CD4-positive, alpha-beta T cell treated with Interleukin-6 for 4 hours (primary cell): ENCODE results near the gene GNG12.
A peak's percentile ranks its signal among the peaks of the same experiment; 100 is the strongest.

Experiments used
- DNase-seq: peaks from one replicate; pipeline ENCODE4 v3.0.0-alpha.2; 2020; ENCODE audit warnings: mixed read lengths

The GNG12 gene

DNA sequence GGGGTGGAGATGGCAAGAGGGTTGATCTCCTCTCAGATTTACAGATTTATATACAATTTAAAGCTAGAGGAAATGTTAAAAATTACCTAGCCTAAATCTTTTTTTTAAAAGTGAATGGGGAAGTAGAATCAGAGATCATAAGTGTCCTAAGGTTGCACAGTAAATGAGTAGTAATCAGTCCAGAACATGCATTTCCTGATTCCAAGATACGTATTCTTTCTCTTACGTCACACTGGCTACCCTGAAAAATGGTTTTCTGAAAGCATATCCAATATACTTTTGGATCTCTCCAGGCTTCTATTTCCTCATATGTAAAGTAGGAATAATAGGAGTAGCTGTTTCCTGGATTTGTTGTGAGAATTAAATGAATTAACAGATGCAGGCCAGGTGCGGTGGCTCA lies 136.6 kb downstream of the GNG12 start:
- no peak for DNase-seq

DNA sequence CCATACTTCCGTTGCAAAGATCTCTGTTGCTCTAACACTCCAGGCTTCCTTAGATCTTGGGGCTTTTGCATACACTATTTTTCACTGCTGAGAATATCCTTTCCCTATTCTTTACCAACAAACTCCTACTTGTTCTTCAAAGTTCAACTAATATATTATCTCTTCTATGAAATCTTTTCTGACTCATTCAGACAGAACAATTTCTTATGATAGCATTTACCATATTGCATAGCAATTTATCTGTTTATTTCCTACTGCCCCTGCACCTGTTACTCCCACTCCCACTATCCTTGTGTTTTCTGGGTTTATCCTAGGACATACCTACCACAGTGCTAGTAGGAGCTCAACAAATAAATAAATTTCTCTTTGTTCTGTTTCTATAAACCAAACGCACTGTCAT lies 137.3 kb downstream of the GNG12 start:
- no peak for DNase-seq

DNA sequence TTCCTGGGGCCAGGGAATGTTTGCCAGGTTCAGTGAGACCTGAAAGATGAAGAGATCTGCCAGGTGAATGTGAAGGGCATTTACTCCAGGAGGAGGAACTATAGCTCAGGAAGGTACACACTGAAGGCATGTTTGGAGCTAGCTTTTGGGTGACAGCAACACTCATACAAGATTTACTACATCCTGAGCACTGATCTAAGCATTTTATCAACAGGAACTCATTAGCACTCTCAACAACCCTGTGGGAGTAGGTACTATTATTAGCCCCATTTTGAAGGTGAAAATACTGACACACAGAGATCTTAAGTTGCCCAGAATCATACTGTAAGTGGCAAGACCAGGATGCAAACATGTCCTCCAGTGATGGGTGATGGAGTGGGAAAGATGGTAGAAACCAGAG lies 141.6 kb downstream of the GNG12 start:
- DNase-seq, result no peak

DNA sequence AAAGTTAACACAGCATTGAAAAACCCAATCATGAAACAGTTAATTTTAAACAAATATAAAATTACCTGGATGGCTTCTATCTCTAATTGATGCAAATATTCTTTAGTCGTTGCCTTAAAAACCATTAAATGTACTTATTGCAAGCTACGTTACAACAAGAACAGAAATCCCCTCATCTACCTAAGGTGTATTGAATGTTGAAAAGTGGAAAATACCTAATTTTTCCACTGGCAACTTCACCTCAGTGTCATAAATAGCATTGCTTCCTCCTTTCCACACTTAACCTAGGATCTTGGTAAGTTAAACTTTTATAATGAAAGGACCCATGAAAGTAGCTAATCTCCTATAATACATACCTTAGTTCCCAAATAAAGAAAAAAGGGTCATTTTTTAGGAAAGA lies 142.9 kb downstream of the GNG12 start:
- no peak for DNase-seq

DNA sequence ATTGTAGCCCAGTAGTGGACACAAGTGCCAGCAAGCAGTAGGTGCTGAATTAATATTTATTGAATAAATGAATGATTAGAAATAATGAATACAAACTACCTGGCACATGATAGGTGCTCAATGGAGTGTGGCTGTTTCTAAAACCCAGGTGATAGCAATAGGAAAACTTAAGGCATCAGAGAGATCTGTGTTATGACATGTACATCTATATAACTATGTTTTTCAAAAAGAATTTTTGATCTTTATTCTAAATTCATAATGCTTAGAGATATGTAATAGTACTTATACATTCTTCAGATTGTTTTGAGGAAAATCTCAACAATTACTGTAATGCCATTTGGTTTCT lies 143.3 kb downstream of the GNG12 start:
- no peak for DNase-seq

DNA sequence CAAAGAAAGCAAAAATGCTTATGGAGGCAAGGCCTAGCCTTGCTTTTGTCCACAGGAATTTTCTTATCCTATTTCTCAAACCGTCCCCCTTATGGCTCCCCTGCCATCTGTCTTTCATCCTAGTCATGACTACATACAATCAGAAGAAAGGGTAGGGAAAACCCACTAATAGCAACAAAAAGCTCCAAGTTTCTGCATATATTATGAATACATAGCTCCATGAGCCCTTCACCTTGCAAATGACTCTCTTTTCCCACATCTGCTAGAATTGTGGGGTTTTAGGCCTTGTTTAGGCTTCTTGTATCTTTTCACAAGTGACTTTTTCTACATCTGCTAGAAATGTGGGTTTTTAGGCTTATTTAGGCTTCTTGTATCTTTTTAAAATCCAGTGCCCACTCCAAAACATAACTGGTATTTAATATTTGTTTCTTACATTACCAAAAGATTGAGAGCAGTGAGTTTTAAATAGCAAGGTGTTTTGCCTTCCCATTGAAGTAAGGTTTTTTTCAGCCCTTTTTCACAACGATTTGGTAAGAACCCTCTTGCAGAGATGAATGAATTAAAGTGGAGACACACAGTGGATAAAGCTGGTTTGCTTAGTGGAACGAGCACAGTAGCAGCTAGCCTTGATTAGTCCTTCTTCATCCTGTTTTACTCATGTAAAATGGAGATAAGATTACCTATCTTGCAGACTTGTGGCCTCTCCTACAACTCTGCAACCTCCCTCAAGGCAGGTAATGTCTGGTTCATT lies 143.8 kb downstream of the GNG12 start:
- no peak for DNase-seq

DNA sequence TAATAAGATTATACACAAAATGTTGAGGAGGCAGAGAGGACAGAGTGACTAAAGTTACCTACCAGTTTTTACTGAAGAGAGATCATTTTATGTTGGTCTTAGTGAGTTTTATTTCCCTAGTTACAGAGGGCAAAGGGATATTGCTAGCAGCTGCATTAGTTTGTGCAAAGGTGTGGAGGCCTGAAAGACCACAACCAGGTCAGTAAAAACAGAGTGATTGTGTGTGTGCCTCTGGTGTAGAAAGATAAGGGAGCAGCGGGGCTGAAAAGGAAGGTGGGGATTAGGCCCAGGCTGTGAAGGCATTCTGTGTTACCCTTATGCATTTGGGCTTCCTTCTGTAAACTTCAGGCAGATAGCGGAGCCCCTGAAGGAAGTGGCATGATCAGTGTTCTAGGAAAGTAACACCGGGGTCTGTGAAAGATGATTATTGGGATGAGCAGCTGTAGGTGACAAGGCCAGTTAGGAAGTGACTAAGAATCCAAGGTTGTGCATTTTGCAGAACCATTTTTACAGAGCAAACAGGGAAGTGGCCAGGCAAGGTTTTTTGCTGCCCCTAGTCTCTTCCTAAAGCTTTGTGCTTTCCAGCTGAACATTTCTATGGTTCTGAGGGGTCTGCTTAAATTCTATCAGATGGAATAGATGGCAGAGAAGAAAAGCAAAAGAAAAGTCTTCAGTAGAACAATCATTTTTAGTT lies 144.6 kb downstream of the GNG12 start:
- no peak for DNase-seq

DNA sequence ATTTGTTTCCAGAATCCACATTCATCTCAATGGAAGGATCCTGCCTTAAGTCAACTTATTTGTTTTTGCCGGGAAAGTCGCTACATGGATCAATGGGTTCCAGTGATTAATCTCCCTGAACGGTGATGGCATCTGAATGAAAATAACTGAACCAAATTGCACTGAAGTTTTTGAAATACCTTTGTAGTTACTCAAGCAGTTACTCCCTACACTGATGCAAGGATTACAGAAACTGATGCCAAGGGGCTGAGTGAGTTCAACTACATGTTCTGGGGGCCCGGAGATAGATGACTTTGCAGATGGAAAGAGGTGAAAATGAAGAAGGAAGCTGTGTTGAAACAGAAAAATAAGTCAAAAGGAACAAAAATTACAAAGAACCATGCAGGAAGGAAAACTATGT lies 145.6 kb downstream of the GNG12 start:
- no peak for DNase-seq

DNA sequence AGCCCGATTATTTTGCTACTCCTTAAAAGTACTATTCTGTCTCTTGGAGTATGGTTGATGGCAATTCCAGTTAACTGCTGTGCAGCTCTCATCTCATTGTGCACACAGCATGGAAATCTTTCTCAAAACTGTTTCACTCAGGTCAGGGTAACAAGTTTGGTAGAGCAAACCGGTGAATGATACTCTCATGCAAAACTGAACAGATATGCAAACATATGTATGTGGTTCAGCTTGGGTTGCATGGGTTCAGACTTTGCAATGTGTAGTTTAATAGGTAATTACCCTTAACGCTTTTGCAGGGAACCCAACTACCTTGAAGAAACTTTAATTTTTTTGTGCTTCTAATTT lies 146.1 kb downstream of the GNG12 start:
- DNase-seq, result no peak

DNA sequence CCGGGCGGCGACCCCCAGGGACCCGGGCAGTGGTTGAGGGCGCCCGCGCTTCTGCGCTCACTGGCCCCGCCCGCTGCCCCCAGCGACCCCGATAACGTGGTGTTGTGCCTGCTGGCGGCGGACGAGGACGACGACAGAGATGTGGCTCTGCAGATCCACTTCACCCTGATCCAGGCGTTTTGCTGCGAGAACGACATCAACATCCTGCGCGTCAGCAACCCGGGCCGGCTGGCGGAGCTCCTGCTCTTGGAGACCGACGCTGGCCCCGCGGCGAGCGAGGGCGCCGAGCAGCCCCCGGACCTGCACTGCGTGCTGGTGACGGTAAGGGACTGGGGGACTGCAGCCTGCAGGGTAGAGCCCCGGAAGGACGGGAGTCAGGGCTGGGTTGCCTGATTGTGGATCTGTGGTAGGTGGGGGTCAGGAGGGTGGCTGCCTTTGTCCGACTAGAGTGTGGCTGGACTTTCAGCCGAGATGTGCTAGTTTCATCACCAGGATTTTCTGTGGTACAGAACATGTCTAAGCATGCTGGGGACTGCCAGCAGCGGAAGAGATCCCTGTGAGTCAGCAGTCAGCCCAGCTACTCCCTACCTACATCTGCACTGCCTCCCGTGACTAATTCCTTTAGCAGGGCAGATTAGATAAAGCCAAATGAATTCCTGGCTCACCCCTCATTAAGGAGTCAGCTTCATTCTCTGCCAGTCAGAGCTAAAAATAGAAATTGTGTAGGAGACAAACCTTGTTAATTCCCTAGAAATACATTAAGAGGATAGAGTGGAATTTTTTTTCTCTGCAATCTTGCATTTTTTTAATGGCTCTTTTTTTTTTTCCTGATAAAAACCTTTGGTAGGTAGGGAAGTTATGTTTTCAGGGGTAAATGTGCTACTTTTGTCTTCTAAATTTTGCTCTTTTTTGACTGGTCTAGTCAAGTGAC lies 146.7 kb downstream of the GNG12 start:
- DNase-seq, result peak; percentile 63

DNA sequence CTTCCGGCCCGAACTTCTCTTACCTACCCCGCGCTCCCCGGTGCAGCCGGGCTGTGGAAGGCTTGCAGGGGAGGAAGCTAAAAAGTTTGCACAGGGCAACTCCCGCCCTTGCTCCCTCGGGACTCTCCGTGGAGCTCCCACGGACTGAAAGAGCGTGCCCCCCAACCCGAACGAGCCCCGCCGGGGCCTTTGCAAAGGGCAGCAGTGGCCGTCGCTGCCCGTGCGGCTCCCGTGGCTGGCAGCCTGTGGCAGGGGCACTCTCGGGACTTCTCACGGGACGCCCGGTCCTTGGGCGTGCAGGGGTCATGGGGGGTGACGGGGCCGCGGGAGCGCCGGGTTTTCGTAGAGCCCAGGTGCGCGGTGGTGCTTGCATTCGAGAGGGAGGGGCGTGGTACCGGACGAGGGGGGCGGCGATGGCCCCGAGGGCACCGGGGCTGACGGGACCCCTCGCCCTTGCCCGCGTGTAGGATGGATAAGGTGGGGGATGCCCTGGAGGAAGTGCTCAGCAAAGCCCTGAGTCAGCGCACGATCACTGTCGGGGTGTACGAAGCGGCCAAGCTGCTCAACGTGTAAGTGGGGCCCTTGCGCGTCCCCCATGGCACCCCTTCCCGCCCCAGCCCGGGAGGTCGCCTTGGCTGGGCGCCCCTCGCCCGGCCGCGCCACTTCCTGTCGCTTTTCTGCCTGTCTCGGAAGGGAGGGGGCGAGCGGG lies 147.6 kb downstream of the GNG12 start:
- DNase-seq, result peak; percentile 64

DNA sequence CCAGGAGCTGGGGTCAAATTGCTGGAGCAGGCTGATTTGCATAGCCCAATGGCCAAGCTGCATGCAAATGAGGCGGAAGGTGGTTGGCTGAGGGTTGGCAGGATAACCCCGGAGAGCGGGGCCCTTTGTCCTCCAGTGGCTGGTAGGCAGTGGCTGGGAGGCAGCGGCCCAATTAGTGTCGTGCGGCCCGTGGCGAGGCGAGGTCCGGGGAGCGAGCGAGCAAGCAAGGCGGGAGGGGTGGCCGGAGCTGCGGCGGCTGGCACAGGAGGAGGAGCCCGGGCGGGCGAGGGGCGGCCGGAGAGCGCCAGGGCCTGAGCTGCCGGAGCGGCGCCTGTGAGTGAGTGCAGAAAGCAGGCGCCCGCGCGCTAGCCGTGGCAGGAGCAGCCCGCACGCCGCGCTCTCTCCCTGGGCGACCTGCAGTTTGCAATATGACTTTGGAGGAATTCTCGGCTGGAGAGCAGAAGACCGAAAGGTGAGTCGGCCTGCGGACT lies 148.2 kb downstream of the GNG12 start, which contains the start of gene GADD45A:
Gene GADD45A (plus strand): TSS at position 135 of the 491 bp plus-strand sequence. CDS start 294 bp downstream, at position 429.
- peak; percentile 93 for DNase-seq

DNA sequence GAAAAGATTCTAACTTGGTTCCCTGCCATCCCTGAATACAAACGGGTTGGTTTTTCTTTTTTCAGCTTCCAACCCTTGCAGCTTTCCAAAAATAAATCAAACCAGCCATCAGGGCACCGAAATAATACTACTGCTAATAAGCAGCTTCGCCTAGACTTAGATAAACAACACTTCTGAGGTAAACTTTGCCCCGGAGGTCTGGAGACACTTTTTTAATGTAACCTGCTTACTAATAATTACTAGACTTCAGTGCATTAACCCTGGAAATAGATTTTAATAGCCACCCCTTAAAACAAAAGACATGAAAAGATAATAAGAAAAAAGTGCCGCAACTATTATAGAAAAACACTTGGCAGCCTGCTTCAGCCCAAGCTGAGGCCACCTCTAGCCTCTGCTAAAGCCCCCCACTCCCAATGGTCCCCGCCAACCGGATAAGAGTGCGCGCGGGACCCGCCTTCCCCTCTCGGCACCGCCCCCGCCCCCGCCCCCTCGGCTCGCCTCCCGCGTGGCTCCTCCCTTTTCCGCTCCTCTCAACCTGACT lies 148.7 kb downstream of the GNG12 start:
- no peak for DNase-seq

DNA sequence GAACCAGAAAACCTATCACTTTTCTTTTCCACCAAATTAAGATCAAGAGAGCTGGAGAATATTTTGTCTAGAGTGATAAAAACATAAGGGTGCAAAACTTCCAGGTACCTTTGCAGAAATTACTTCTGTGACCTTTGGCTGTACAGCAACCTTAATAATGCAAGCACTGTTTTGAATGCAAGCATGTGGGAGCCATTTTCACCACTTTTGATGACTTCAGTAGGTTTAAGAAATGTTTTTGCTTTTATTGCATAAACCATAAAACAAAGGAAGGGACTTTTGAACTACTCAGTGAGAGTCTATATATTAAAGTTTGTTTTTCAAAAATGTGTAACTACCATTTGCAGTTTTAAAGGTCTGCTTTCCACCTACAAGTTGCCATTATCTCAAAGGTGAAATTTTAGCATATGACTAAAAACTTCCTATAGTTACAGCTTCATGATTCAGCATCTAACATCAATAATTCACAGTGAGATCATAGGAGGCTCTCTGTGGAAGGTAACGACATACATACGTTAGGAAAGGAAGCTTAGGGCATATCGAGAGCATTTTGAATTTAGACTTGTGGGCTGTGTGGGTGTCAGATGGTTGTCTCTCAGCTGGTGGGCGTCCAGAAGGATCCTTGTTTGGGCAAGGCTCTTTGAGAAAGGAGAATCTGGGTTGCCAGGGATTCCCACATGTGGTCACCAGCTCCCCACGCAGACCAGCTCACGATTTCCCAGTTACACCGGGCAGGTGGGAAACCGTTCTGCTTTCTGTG lies 149.3 kb downstream of the GNG12 start:
- DNase-seq, result no peak

DNA sequence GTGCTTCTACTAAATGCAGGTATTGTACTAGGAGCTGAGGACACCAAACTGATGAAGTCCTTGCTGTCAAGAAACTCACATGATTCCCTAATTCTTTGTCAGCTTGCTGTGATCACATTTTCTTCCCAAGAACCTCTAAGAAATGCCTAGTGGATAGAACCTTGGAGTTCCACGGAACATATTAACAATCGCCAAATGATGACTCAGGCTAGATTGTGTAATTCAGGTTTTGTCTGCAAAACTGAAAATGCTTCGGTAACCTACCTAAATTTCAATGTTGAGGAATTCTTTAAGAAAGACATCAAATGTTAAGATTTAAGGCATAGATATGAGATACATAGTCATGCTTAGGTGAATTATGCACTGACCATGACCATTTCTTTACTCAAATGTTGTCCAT lies 150.0 kb downstream of the GNG12 start:
- no peak for DNase-seq

DNA sequence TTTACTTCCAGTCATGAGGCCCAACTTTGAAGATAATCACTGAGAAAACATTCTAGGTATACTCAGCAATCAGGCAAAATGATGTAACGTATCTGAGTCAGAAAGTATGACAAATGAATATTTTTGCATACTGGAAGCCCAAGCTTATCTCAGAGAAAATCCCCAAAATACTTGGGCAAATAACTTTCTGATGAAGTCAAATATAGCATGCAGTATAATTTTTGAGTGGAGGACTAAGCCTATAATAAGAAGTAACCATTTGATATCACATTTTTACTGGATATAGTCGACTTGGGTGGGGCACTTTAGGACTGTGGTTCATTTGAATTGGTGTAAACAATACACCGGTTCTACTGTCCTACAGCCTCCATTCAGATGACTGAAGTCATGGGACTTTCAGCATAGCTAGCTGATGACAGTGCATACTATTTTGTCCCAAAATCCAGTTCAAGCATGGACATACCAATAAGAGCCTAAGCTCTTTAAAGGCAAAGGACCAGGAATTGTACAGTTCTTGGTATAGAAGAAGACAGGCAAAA lies 150.5 kb downstream of the GNG12 start:
- no peak for DNase-seq

DNA sequence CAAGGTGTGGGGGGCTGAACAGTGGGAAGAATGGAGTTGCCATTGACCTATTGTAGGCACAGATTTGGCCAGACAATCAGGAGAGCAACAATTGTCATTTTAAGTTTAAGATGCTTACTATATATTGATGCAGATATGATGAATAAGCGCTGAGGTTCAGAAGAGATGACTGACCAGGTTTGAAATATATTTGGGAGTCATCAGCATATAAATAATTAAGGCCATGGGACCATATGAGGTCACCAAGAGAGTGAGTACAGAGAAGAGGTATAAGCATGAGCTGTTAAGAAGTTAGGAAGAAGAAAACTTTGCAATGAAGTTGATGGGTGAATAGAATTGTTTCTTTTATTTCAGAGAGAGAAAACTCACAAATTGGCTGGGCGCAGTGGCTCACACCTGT lies 152.8 kb downstream of the GNG12 start:
- no peak for DNase-seq

DNA sequence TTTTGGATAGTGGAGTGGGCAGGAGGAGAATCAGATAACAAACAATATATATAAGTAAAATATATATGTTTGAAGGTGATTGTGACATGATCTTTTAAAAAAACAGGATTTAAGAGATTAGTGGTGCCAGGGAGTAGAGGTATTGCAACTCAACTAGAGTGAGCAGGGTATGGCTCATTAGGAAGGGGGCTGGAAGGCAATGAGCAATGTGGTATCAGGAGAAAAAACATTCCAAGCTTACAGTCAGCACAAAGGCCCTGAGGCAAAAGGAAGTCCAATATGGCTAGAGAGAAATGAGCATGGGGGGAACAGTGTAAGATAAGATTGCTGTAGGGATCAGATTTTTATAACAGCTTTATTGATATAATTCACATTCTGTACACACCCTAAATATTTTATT lies 153.6 kb downstream of the GNG12 start:
- DNase-seq, result no peak

DNA sequence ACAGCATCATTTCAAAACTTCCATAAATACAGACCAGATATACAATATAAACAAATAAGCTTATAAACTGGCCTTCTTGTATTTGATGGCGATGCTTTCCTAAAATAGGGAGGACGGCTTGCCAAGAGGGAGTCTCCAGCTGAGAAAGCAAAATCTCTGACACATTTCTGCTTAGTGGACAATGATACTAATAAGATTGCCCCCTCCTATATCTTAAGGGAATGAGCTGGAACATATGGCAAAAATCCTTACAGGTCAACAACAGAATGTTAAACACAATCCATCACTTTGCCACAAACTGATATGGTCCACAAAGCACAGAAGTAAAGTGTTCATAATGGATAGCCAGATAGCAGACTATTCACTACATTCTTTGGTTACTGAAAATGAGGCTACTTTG lies 155.3 kb downstream of the GNG12 start:
- DNase-seq, result no peak

DNA sequence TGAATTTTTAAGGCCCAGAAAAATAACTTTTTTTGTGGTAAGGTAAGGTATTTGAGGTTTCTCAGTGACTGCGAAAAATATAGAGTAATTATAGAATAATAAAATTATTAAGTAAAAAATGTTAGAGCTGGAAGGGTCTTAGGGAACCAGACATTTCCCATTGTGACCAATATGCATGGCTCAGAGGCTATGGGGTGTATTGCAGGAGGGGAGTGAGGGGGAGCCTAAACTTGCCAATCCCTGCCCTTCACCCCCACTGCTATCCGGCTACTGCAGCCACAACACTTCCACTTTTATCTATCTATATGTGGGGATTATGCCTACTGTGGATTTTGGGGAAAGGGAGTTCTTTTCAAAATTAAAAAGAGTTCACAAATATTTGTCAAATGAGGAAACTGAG lies 155.9 kb downstream of the GNG12 start:
- no peak for DNase-seq

DNA sequence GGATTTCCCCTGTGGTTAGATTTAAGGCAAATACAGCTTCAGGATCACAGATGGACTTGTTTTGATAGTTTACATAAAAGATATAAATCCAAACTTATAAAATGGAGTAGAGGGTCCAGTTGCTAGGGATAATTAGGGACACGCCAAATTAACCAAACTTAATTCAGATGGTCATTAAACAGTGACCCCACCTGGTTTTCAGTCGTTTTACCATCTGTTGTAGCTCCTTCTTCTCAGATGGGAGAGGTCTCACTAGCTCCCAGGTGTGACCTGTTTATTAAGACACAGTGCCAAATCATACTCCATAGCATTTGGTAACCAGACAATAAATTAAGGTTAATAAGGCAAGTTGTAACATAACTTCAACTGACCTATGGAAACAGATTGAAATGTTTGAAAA lies 156.3 kb downstream of the GNG12 start:
- DNase-seq, result no peak

DNA sequence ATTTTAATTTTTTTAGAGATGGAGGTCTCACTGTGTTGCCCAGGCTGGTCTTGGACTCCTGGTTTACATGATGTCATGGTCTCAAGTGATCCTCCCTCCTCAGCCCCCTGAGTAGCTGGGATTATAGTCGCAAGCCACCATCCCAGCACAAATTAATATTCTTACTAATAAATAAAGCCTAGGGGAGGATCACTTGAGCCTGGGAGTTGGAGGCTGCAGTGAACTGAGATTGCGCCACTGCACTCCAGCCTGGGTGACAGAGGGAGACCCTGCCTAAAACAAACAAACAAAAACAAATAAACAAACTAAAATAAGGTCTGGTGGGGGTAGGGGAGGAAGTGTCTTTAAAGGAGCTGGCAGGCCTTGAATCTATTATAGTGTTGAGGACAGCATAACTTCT lies 157.0 kb downstream of the GNG12 start:
- DNase-seq, result no peak
